KMS-11 (cell line): Measurements from ENCODE around the gene SNUPN.

Source experiments
- H2AFZ ChIP-seq: fragments of 200-600 bp; sonication (generic); 2 replicates; pipeline ENCODE4 v1.6.1; 2016; ENCODE audit warnings: antibody characterized with exemption, mixed run types, low read depth
- H3K27ac ChIP-seq: fragments of 200-600 bp; sonication (generic); 2 replicates; pipeline ENCODE4 v1.6.1; 2016; ENCODE audit warnings: mild to moderate bottlenecking, mixed run types
- H3K27me3 ChIP-seq: fragments of 200-600 bp; sonication (generic); 2 replicates; pipeline ENCODE4 v1.6.1; 2017; ENCODE audit warnings: mild to moderate bottlenecking, low read depth, mixed run types, moderate library complexity; ENCODE audit not compliant: insufficient read depth
- H3K36me3 ChIP-seq: fragments of 200-600 bp; sonication (generic); 2 replicates; pipeline ENCODE4 v1.6.1; 2017; ENCODE audit warnings: mild to moderate bottlenecking, mixed run types; ENCODE audit not compliant: insufficient read depth
- H3K4me1 ChIP-seq: fragments of 200-600 bp; sonication (generic); 2 replicates; pipeline ENCODE4 v1.6.1; 2016; ENCODE audit warnings: mild to moderate bottlenecking, low read depth, mixed run types; ENCODE audit not compliant: poor library complexity, severe bottlenecking
- H3K4me2 ChIP-seq: fragments of 200-600 bp; sonication (generic); 2 replicates; pipeline ENCODE4 v1.7.0; 2016; ENCODE audit warnings: mild to moderate bottlenecking, mixed run types
- H3K4me3 ChIP-seq: fragments of 200-600 bp; sonication (generic); IDR thresholded peaks from 2 replicates; pipeline ENCODE4 v1.6.1; 2017; ENCODE audit warnings: low read depth, low read length, mixed read lengths; ENCODE audit not compliant: insufficient read depth
- H3K79me2 ChIP-seq: fragments of 200-600 bp; sonication (generic); 2 replicates; pipeline ENCODE4 v1.6.1; 2016; ENCODE audit warnings: low read depth, mixed run types; ENCODE audit not compliant: insufficient read depth
- H3K9ac ChIP-seq: fragments of 200-600 bp; sonication (generic); 2 replicates; pipeline ENCODE4 v1.6.1; 2016; ENCODE audit warnings: mild to moderate bottlenecking, mixed run types
- H4K20me1 ChIP-seq: fragments of 200-600 bp; sonication (generic); 2 replicates; pipeline ENCODE4 v1.6.1; 2016; ENCODE audit warnings: mild to moderate bottlenecking, mixed run types; ENCODE audit not compliant: insufficient read depth
- TF ChIP-seq, protein P1 (sequence below): fragments of 200-600 bp; sonication (generic); conservative IDR thresholded peaks from 2 replicates; pipeline ENCODE4 v1.6.1; 2017; ENCODE audit warnings: low read depth, mild to moderate bottlenecking, antibody characterized with exemption, low read length, moderate library complexity, mixed read lengths

SNUPN gene

DNA sequence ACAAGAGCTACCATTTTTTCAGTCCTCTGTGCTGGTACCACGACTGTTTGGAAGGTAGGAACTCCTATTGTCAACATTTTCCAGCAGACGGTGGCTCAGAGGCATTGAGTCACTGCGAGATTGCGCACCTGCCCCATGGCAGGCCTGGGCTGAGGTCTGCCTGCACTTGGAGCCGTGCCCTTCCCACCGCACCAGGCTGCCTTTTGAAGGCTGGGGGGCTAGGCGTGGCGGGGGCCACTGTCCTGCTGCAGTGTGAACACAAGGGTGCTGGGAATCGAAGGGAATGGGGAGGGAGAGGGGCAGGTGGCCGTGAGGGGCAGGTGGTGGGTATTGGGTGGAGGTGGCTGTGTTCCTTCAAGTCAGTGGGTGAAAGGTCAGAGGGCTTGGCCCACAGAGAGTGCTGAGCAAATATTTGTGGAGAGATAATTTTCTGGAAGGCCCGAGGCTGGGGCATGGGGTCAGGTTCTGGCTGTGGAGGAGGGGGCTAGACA lies 38.5 kb upstream of the SNUPN start:
- H2AFZ ChIP-seq = no peak overlapping the region
- H3K27me3 ChIP-seq = no peaks in the 10 kb centered on the region
- H3K36me3 ChIP-seq = no peaks in the 10 kb centered on the region
- no peak overlapping the region for H3K4me3 ChIP-seq
- no peak overlapping the region for H3K4me2 ChIP-seq
- H3K4me1 ChIP-seq = no peaks in the 10 kb centered on the region
- TF ChIP-seq, protein P1, sequence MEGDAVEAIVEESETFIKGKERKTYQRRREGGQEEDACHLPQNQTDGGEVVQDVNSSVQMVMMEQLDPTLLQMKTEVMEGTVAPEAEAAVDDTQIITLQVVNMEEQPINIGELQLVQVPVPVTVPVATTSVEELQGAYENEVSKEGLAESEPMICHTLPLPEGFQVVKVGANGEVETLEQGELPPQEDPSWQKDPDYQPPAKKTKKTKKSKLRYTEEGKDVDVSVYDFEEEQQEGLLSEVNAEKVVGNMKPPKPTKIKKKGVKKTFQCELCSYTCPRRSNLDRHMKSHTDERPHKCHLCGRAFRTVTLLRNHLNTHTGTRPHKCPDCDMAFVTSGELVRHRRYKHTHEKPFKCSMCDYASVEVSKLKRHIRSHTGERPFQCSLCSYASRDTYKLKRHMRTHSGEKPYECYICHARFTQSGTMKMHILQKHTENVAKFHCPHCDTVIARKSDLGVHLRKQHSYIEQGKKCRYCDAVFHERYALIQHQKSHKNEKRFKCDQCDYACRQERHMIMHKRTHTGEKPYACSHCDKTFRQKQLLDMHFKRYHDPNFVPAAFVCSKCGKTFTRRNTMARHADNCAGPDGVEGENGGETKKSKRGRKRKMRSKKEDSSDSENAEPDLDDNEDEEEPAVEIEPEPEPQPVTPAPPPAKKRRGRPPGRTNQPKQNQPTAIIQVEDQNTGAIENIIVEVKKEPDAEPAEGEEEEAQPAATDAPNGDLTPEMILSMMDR = no peak
- no peak overlapping the region for H3K27ac ChIP-seq
- no peaks in the 10 kb centered on the region for H4K20me1 ChIP-seq
- H3K9ac ChIP-seq = no peak overlapping the region
- no peaks in the 10 kb centered on the region for H3K79me2 ChIP-seq

DNA sequence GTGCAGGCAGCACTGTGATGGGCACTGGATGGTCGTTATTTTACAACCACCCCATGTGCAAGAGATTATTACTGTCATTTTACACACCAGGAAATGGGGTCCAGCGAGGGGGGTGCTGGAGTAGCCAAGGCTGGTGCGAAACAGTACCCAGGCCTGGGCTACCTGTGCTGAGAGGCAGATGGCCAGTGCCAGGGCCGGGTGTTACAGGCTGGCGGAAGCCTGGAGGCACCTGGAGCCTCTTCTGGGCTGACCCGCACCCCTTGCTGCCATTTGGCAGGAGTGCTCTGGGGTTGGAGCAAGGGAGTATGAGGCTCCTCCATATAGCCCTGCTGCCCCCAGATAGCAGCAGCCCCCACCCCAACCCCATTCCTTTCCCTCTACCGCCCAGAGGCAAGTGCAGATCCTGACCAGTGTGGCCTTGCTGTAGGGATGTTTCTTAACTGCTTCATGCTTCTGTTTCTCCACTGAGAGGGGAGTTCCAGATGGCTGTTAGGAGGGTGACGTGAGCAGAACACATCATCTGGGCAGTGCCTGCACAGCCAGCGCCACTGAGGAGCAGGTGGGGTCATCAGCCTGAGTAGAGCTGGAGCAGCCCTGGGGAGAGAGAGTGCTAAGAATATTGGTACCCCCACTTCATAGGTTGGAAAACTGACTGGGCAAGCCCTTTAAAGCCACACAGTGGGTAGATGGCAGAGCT lies 37.4 kb upstream of the SNUPN start:
- no peak overlapping the region for H3K9ac ChIP-seq
- no peaks in the 10 kb centered on the region for H3K27me3 ChIP-seq
- TF ChIP-seq, protein P1 = no peak
- H3K4me3 ChIP-seq = no peak overlapping the region
- no peaks in the 10 kb centered on the region for H4K20me1 ChIP-seq
- H3K79me2 ChIP-seq = no peaks in the 10 kb centered on the region
- no peaks in the 10 kb centered on the region for H3K4me1 ChIP-seq
- H3K4me2 ChIP-seq = no peak overlapping the region
- no peak overlapping the region for H2AFZ ChIP-seq
- H3K27ac ChIP-seq = no peak overlapping the region
- H3K36me3 ChIP-seq = no peaks in the 10 kb centered on the region

- Histone ChIP-seq H3K27me3 (no peaks in the 10 kb centered on the region), H3K4me3 (no peak overlapping the region), H3K4me1 (no peaks in the 10 kb centered on the region), H3K4me2 (no peak overlapping the region), H3K36me3 (no peaks in the 10 kb centered on the region), H3K9ac (no peak overlapping the region), H3K79me2 (no peaks in the 10 kb centered on the region), H2AFZ (no peak overlapping the region), H4K20me1 (no peaks in the 10 kb centered on the region), H3K27ac (no peak overlapping the region)
- TF ChIP-seq, protein P1 = no peak
Observed at GRCh38 chr15:75661756-75662140, 36.2 kb upstream of the SNUPN start.

DNA sequence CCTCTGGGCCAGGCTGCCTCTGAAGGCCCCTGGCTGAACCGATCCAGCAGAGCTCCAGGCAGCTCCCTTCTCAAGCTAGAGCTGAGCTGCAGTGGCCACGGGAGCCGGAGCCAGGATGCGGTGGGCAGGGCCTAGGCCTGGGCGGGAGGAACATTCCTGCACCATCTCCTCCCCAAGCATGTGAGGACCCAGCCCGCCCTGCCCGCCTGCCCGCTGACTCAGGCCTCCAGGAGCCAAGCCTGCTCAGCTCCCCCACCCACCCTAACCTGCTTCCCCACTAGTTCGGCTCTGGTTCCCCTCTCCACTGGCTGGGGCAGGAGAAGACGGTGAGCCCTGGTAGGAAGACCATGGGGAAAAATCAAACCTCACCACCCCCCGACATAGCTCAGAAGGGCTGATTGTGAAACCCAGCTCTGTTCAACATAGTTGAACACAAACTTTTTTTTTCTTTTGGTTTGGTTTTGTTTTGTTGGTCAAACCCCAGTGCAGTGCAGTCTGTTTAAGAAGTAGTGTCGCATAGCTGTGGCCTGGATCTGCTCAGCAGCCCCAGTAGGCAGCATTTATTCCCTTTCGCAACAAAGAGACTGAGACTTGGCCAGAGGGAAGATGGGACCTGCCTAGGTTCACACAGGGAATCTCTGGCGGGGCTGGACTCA lies 35.7 kb upstream of the SNUPN start:
- H3K4me3 ChIP-seq = no peak overlapping the region
- H4K20me1 ChIP-seq = no peaks in the 10 kb centered on the region
- H3K79me2 ChIP-seq = no peaks in the 10 kb centered on the region
- no peak overlapping the region for H2AFZ ChIP-seq
- H3K4me2 ChIP-seq = no peak overlapping the region
- no peaks in the 10 kb centered on the region for H3K4me1 ChIP-seq
- H3K27me3 ChIP-seq = no peaks in the 10 kb centered on the region
- H3K27ac ChIP-seq = no peak overlapping the region
- no peaks in the 10 kb centered on the region for H3K36me3 ChIP-seq
- TF ChIP-seq, protein P1 = no peak
- H3K9ac ChIP-seq = no peak overlapping the region
